Astrocyte (in vitro differentiated cells and primary cell): ENCODE measurements around the gene ANXA10. TPM values are rescaled to one million over a fixed set of nuclear protein-coding genes. Genes with fewer than 3 reads are reported as not detected.
"Not testable (repeated sequence)": the region's sequence is repeated elsewhere in the genome, so short reads cannot be mapped to it uniquely, and the experiment has no call there.

ENCODE experiments used
- DNase-seq: peaks from one replicate; pipeline ENCODE4 v3.0.0-alpha.2; 2010; ENCODE audit warnings: low read depth
- FAIRE-seq: peaks from 2 replicates; lab custom pipeline; 2011; peaks lifted over from hg19 to GRCh38; lab: Jason Lieb, UNC
- H2AFZ ChIP-seq: 2 replicates; pipeline ENCODE4 v1.6.0; 2012; ENCODE audit warnings: low read depth, low read length, inconsistent platforms
- H3K27ac ChIP-seq: 2 replicates; pipeline ENCODE4 v1.5.1; 2011; ENCODE audit warnings: low read depth, low read length, inconsistent platforms
- H3K27me3 ChIP-seq: 2 replicates; pipeline ENCODE4 v1.6.0; 2011; ENCODE audit warnings: low read length, inconsistent platforms; ENCODE audit not compliant: insufficient read depth
- H3K36me3 ChIP-seq: 2 replicates; pipeline ENCODE4 v1.5.1; 2011; ENCODE audit warnings: low read length, inconsistent platforms; ENCODE audit not compliant: insufficient read depth
- H3K4me1 ChIP-seq: 2 replicates; pipeline ENCODE4 v1.5.1; 2011; ENCODE audit warnings: low read length, inconsistent platforms; ENCODE audit not compliant: insufficient read depth
- H3K4me2 ChIP-seq: 2 replicates; pipeline ENCODE4 v1.6.0; 2012; ENCODE audit warnings: low read length, inconsistent platforms
- H3K4me3 ChIP-seq: 2 replicates; pipeline ENCODE4 v1.5.1; 2011; ENCODE audit warnings: low read depth, mild to moderate bottlenecking, low read length, inconsistent platforms; ENCODE audit not compliant: insufficient read depth
- H3K79me2 ChIP-seq: 2 replicates; pipeline ENCODE4 v1.6.0; 2012; ENCODE audit warnings: mild to moderate bottlenecking, low read length, inconsistent platforms; ENCODE audit not compliant: insufficient read depth
- H3K9ac ChIP-seq: 2 replicates; pipeline ENCODE4 v1.6.0; 2012; ENCODE audit warnings: mild to moderate bottlenecking, low read length, inconsistent platforms
- H3K9me3 ChIP-seq: 2 replicates; pipeline ENCODE4 v1.5.1; 2012; ENCODE audit warnings: low read depth, mild to moderate bottlenecking, low read length, inconsistent platforms; ENCODE audit not compliant: insufficient read depth
- H4K20me1 ChIP-seq: 2 replicates; pipeline ENCODE4 v1.6.0; 2012; ENCODE audit warnings: low read length, inconsistent platforms; ENCODE audit not compliant: insufficient read depth
- H3K27ac Mint-ChIP-seq: one replicate; pipeline ENCODE4 v1.8.0; 2021; ENCODE audit warnings: mild to moderate bottlenecking, mixed read lengths; ENCODE audit not compliant: unreplicated experiment
- H3K27me3 Mint-ChIP-seq: one replicate; pipeline ENCODE4 v1.8.0; 2021; ENCODE audit warnings: low read depth, mixed read lengths; ENCODE audit not compliant: unreplicated experiment
- H3K36me3 Mint-ChIP-seq: one replicate; pipeline ENCODE4 v1.8.0; 2021; ENCODE audit warnings: low read depth, mixed read lengths; ENCODE audit not compliant: unreplicated experiment
- H3K4me1 Mint-ChIP-seq: one replicate; pipeline ENCODE4 v1.8.0; 2021; ENCODE audit warnings: low read depth, mixed read lengths; ENCODE audit not compliant: unreplicated experiment
- H3K4me3 Mint-ChIP-seq: one replicate; pipeline ENCODE4 v1.8.0; 2021; ENCODE audit warnings: mild to moderate bottlenecking, moderate library complexity, mixed read lengths; ENCODE audit not compliant: unreplicated experiment
- H3K9me3 Mint-ChIP-seq: one replicate; pipeline ENCODE4 v1.8.0; 2021; ENCODE audit warnings: mild to moderate bottlenecking, mixed read lengths; ENCODE audit not compliant: unreplicated experiment
- CTCF ChIP-seq: IDR thresholded peaks from 2 replicates; pipeline ENCODE4 v1.5.1; 2011; ENCODE audit warnings: low read depth, mild to moderate bottlenecking, inconsistent platforms, low read length, moderate library complexity; ENCODE audit not compliant: insufficient read depth
- EZH2 ChIP-seq: IDR thresholded peaks from 2 replicates; pipeline ENCODE4 v1.6.1; 2012; ENCODE audit warnings: mild to moderate bottlenecking, low read length, inconsistent platforms; ENCODE audit not compliant: insufficient read depth
- total RNA-seq: library from RNA; stranded (reverse); gene quantifications from 2 replicates; pipeline ENCODE4 v1.2.1, GENCODE V29; 2021

ANXA10 gene
- total RNA-seq, 1 donor from 2014 or later: not detected

- Mint-ChIP-seq H3K27ac (no peak overlapping the region), H3K36me3 (no peaks in the 10 kb centered on the region), H3K4me1 (no peaks in the 10 kb centered on the region), H3K4me3 (no peak overlapping the region), H3K27me3 (peaks cover 2% of the 10 kb centered on the region), H3K9me3 (peaks cover 4% of the 10 kb centered on the region)
- FAIRE-seq (no peak), DNase-seq (no peak)
- no peaks in the 10 kb centered on the region for H3K9me3 ChIP-seq
- H3K79me2 ChIP-seq: no peaks in the 10 kb centered on the region
- H4K20me1 ChIP-seq: no peaks in the 10 kb centered on the region
- no peaks in the 10 kb centered on the region for H3K36me3 ChIP-seq
- no peak overlapping the region for H3K4me3 ChIP-seq
- H3K9ac ChIP-seq: no peak overlapping the region
- H2AFZ ChIP-seq: no peak overlapping the region
- H3K4me2 ChIP-seq: no peak overlapping the region
- TF ChIP-seq EZH2 (no peak), CTCF (no peak)
- H3K4me1 ChIP-seq: no peaks in the 10 kb centered on the region
- H3K27me3 ChIP-seq: no peaks in the 10 kb centered on the region
- no peak overlapping the region for H3K27ac ChIP-seq
These were observed 38.9 kb downstream of the ANXA10 start for GRCh38 chr4:168131196-168131595.

GRCh38 chr4:168134651-168135050 lies 42.3 kb downstream of the ANXA10 start:
- Mint-ChIP-seq H3K4me1 (peaks cover 16% of the 10 kb centered on the region), H3K27ac (no peak overlapping the region)
- no peak for FAIRE-seq

GRCh38 chr4:168135860-168136259 lies 43.5 kb downstream of the ANXA10 start:
- H3K9ac ChIP-seq, H4K20me1 ChIP-seq, H2AFZ ChIP-seq, H3K79me2 ChIP-seq, H3K4me3 Mint-ChIP-seq, H3K27me3 Mint-ChIP-seq, H3K27me3 ChIP-seq, H3K9me3 Mint-ChIP-seq, DNase-seq, H3K27ac Mint-ChIP-seq, H3K27ac ChIP-seq, H3K4me3 ChIP-seq, H3K9me3 ChIP-seq, H3K4me2 ChIP-seq, H3K36me3 ChIP-seq, FAIRE-seq, H3K36me3 Mint-ChIP-seq: not testable (repeated sequence)
- peaks cover 17% of the 10 kb centered on the region for H3K4me1 Mint-ChIP-seq
- peaks cover 21% of the 10 kb centered on the region for H3K4me1 ChIP-seq

More at GRCh38 chr4:168134651-168135050, 42.3 kb downstream of the ANXA10 start:
- no peak overlapping the region for H2AFZ ChIP-seq
- no peaks in the 10 kb centered on the region for H3K27me3 ChIP-seq
- H3K9ac ChIP-seq: no peak overlapping the region
- no peaks in the 10 kb centered on the region for H3K79me2 ChIP-seq
- H3K9me3 ChIP-seq: no peaks in the 10 kb centered on the region
- H4K20me1 ChIP-seq: no peaks in the 10 kb centered on the region
- H3K4me3 ChIP-seq: no peak overlapping the region
- TF ChIP-seq CTCF (no peak), EZH2 (no peak)
- DNase-seq: no peak
- peaks cover 17% of the 10 kb centered on the region for H3K4me1 ChIP-seq
- Mint-ChIP-seq H3K4me3 (no peak overlapping the region), H3K27me3 (peaks cover 2% of the 10 kb centered on the region), H3K36me3 (no peaks in the 10 kb centered on the region), H3K9me3 (peaks cover 4% of the 10 kb centered on the region)
- no peak overlapping the region for H3K27ac ChIP-seq
- H3K36me3 ChIP-seq: no peaks in the 10 kb centered on the region
- H3K4me2 ChIP-seq: no peak overlapping the region

GRCh38 chr4:168137695-168138094 lies 45.4 kb downstream of the ANXA10 start:
- H3K27me3 ChIP-seq, H3K36me3 Mint-ChIP-seq, H3K36me3 ChIP-seq, H3K4me2 ChIP-seq, H3K79me2 ChIP-seq, H3K9me3 ChIP-seq, H3K4me3 ChIP-seq, H3K27me3 Mint-ChIP-seq, H3K4me3 Mint-ChIP-seq, H3K9me3 Mint-ChIP-seq, H2AFZ ChIP-seq, H4K20me1 ChIP-seq, FAIRE-seq: not testable (repeated sequence)
- peak overlapping the region; percentile 64 for H3K27ac Mint-ChIP-seq
- peak; percentile 33 for DNase-seq
- Histone ChIP-seq H3K9ac (peak overlapping the region; percentile 71), H3K4me1 (peaks cover 21% of the 10 kb centered on the region), H3K27ac (peak overlapping the region; percentile 94)
- peaks cover 17% of the 10 kb centered on the region for H3K4me1 Mint-ChIP-seq
